Loucy (cell line): ENCODE results near the gene ENTPD2.

Experiments
- H2AFZ ChIP-seq: fragments of 200-600 bp; sonication (generic); 2 replicates; pipeline ENCODE4 v1.6.0; 2016; ENCODE audit warnings: antibody characterized with exemption, mild to moderate bottlenecking, low read length, moderate library complexity
- H3F3A ChIP-seq: fragments of 200-600 bp; 2 replicates; pipeline ENCODE4 v1.6.0; 2016; ENCODE audit warnings: antibody characterized with exemption, low read depth, mild to moderate bottlenecking
- H3K27me3 ChIP-seq: fragments of 200-600 bp; sonication (generic); 2 replicates; pipeline ENCODE4 v1.6.1; 2014; ENCODE audit warnings: low read length, mild to moderate bottlenecking; ENCODE audit not compliant: insufficient read depth, poor library complexity, severe bottlenecking
- H3K36me3 ChIP-seq: fragments of 200-600 bp; sonication (generic); 2 replicates; pipeline ENCODE4 v1.6.1; 2016; ENCODE audit warnings: low read length; ENCODE audit not compliant: insufficient read depth
- H3K4me1 ChIP-seq: fragments of 200-600 bp; sonication (generic); 2 replicates; pipeline ENCODE4 v1.5.1; 2014; ENCODE audit warnings: low read length, mild to moderate bottlenecking; ENCODE audit not compliant: insufficient read depth, poor library complexity, severe bottlenecking
- H3K4me2 ChIP-seq: fragments of 200-600 bp; sonication (generic); 2 replicates; pipeline ENCODE4 v1.6.0; 2014; ENCODE audit warnings: antibody characterized with exemption, low read length, low read depth, mild to moderate bottlenecking; ENCODE audit not compliant: poor library complexity, severe bottlenecking
- H3K4me3 ChIP-seq: fragments of 200-600 bp; sonication (generic); 2 replicates; pipeline ENCODE4 v1.5.1; 2014; ENCODE audit warnings: low read length, mild to moderate bottlenecking, mixed read lengths; ENCODE audit not compliant: poor library complexity, severe bottlenecking
- H3K79me2 ChIP-seq: fragments of 200-600 bp; sonication (generic); 2 replicates; pipeline ENCODE4 v1.6.1; 2014; ENCODE audit warnings: low read length; ENCODE audit not compliant: insufficient read depth
- H3K9ac ChIP-seq: fragments of 200-600 bp; sonication (generic); 2 replicates; pipeline ENCODE4 v1.6.0; 2014; ENCODE audit warnings: mild to moderate bottlenecking, low read depth, low read length, moderate library complexity; ENCODE audit not compliant: poor library complexity, severe bottlenecking
- H3K9me2 ChIP-seq: fragments of 200-600 bp; sonication (generic); replicated peaks from 2 replicates; pipeline ENCODE4 v1.6.1; 2016; ENCODE audit warnings: low read depth, low read length, mixed read lengths
- H3K9me3 ChIP-seq: fragments of 200-600 bp; sonication (generic); 2 replicates; pipeline ENCODE4 v1.6.1; 2014; ENCODE audit warnings: mild to moderate bottlenecking, antibody characterized with exemption, low read length, low read depth; ENCODE audit not compliant: insufficient read depth
- H4K20me1 ChIP-seq: fragments of 200-600 bp; sonication (generic); 2 replicates; pipeline ENCODE4 v1.6.0; 2014; ENCODE audit warnings: antibody characterized with exemption, low read length, mild to moderate bottlenecking; ENCODE audit not compliant: insufficient read depth, poor library complexity, severe bottlenecking
- EZH2phosphoT487 ChIP-seq: fragments of 200-600 bp; IDR thresholded peaks from 2 replicates; pipeline ENCODE4 v1.6.1; 2018; ENCODE audit warnings: antibody characterized with exemption, mild to moderate bottlenecking, moderate library complexity, borderline replicate concordance
- TF ChIP-seq, protein P1 (sequence below): fragments of 200-600 bp; sonication (generic); conservative IDR thresholded peaks from 2 replicates; pipeline ENCODE4 v1.5.1; 2014; ENCODE audit warnings: mild to moderate bottlenecking, antibody characterized with exemption, low read length

ENTPD2 gene

DNA sequence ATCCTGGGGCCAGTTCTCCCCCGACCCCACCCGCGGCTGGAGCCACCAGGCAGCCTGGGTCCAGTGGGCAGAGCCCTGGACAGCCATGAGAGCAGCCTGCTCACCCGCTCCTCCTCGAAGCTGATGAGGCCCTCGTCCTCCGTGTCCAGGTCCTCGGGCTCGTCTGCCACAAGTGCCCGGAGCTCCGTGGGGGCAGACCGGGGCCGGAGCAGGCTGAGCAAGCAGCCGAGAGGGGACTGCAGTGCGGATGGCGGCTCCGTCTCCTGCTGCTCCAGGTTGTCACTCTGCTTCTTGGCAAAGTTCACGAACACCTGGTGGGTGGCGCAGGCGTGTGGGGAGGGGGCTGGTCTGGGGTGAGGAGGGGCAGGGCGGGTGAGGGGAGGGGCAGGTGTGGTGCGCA is 45.5 kb downstream of the ENTPD2 start:
- Histone ChIP-seq H3K79me2 (no peaks in the 10 kb centered on the region), H3K9ac (no peak overlapping the region), H3K9me3 (no peaks in the 10 kb centered on the region), H2AFZ (no peak overlapping the region), H3K4me1 (no peaks in the 10 kb centered on the region), H3K27me3 (no peaks in the 10 kb centered on the region), H4K20me1 (no peaks in the 10 kb centered on the region), H3K36me3 (no peaks in the 10 kb centered on the region), H3F3A (no peaks in the 10 kb centered on the region), H3K4me3 (no peak overlapping the region), H3K4me2 (no peak overlapping the region), H3K9me2 (no peaks in the 10 kb centered on the region)
- no peak for TF ChIP-seq EZH2phosphoT487
- TF ChIP-seq, protein P1, sequence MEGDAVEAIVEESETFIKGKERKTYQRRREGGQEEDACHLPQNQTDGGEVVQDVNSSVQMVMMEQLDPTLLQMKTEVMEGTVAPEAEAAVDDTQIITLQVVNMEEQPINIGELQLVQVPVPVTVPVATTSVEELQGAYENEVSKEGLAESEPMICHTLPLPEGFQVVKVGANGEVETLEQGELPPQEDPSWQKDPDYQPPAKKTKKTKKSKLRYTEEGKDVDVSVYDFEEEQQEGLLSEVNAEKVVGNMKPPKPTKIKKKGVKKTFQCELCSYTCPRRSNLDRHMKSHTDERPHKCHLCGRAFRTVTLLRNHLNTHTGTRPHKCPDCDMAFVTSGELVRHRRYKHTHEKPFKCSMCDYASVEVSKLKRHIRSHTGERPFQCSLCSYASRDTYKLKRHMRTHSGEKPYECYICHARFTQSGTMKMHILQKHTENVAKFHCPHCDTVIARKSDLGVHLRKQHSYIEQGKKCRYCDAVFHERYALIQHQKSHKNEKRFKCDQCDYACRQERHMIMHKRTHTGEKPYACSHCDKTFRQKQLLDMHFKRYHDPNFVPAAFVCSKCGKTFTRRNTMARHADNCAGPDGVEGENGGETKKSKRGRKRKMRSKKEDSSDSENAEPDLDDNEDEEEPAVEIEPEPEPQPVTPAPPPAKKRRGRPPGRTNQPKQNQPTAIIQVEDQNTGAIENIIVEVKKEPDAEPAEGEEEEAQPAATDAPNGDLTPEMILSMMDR = no peak

GRCh38 chr9:137007816-137008270 is 46.0 kb downstream of the ENTPD2 start:
- Histone ChIP-seq H3K4me3 (no peak overlapping the region), H3K9me2 (no peaks in the 10 kb centered on the region), H3K4me2 (no peak overlapping the region), H2AFZ (no peak overlapping the region), H3F3A (no peaks in the 10 kb centered on the region), H3K9me3 (no peaks in the 10 kb centered on the region), H3K4me1 (no peaks in the 10 kb centered on the region), H3K27me3 (no peaks in the 10 kb centered on the region), H3K79me2 (no peaks in the 10 kb centered on the region), H3K9ac (no peak overlapping the region), H3K36me3 (no peaks in the 10 kb centered on the region), H4K20me1 (no peaks in the 10 kb centered on the region)
- TF ChIP-seq EZH2phosphoT487 = no peak

- no peaks in the 10 kb centered on the region for H3K4me1 ChIP-seq
- no peak overlapping the region for H3K4me2 ChIP-seq
- no peak overlapping the region for H3K4me3 ChIP-seq
- H3K9ac ChIP-seq = no peak overlapping the region
- H3K36me3 ChIP-seq = no peaks in the 10 kb centered on the region
- no peaks in the 10 kb centered on the region for H3K79me2 ChIP-seq
- H3K9me2 ChIP-seq = no peaks in the 10 kb centered on the region
- H3K9me3 ChIP-seq = no peaks in the 10 kb centered on the region
- H2AFZ ChIP-seq = no peak overlapping the region
- TF ChIP-seq, protein P1 = no peak
- TF ChIP-seq EZH2phosphoT487 = no peak
- no peaks in the 10 kb centered on the region for H3F3A ChIP-seq
- no peaks in the 10 kb centered on the region for H4K20me1 ChIP-seq
- no peaks in the 10 kb centered on the region for H3K27me3 ChIP-seq
These were observed 46.6 kb downstream of the ENTPD2 start for GRCh38 chr9:137007108-137007815.
